Measurements from ENCODE around the gene RCVRN.

GRCh38 chr17:9943343-9943742, 38.3 kb upstream of the RCVRN start:
- no peak for TF ChIP-seq EHMT2 (IDR thresholded peaks at IDR 0.05; ENCODE audit: borderline replicate concordance, low read depth, low read length)
- TF ChIP-seq, protein P1, sequence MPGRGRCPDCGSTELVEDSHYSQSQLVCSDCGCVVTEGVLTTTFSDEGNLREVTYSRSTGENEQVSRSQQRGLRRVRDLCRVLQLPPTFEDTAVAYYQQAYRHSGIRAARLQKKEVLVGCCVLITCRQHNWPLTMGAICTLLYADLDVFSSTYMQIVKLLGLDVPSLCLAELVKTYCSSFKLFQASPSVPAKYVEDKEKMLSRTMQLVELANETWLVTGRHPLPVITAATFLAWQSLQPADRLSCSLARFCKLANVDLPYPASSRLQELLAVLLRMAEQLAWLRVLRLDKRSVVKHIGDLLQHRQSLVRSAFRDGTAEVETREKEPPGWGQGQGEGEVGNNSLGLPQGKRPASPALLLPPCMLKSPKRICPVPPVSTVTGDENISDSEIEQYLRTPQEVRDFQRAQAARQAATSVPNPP (CRISPR knock-in tag; IDR thresholded peaks at IDR 0.05) = no peak

All from HepG2 (cell line).